SK-N-SH treated with all-trans-retinoic acid at 6 μM for 48 hours (cell line): Measurements from ENCODE around the gene STIMATE.

Experiments
- ARNTL ChIP-seq: fragments of 450-650 bp; formaldehyde crosslinking; IDR thresholded peaks from 2 replicates; pipeline ENCODE4 v1.5.0; 2020; ENCODE audit warnings: low read depth, mild to moderate bottlenecking, moderate library complexity, borderline replicate concordance
- CSRNP3 ChIP-seq: fragments of 250-450 bp; sonication (Bioruptor Pico); IDR thresholded peaks from 2 replicates; pipeline ENCODE4 v1.5.1; 2021; ENCODE audit warnings: mild to moderate bottlenecking, moderate library complexity
- ESRRG ChIP-seq: fragments of 250-450 bp; sonication (Bioruptor Pico); IDR thresholded peaks from 2 replicates; pipeline ENCODE4 v1.6.1; 2021; ENCODE audit warnings: mild to moderate bottlenecking
- ISL1 ChIP-seq: fragments of 250-450 bp; sonication (Bioruptor Pico); IDR thresholded peaks from 2 replicates; pipeline ENCODE4 v2.1.2; 2022; ENCODE audit warnings: mild to moderate bottlenecking, moderate library complexity
- RARB ChIP-seq: fragments of 250-450 bp; sonication (Bioruptor Pico); IDR thresholded peaks from 2 replicates; pipeline ENCODE4 v1.8.0; 2021; ENCODE audit warnings: mild to moderate bottlenecking, moderate library complexity
- TOX ChIP-seq: fragments of 250-450 bp; sonication (Bioruptor Pico); IDR thresholded peaks from 2 replicates; pipeline ENCODE4 v1.8.0; 2021; ENCODE audit warnings: mild to moderate bottlenecking, moderate library complexity, borderline replicate concordance
- ZNF565 ChIP-seq: fragments of 450-650 bp; formaldehyde crosslinking; conservative IDR thresholded peaks from 2 replicates; pipeline ENCODE4 v1.5.0; 2020; ENCODE audit warnings: low read depth, mild to moderate bottlenecking, moderate library complexity
- TF ChIP-seq, protein P1 (sequence below): fragments of 250-450 bp; sonication (Bioruptor Pico); IDR thresholded peaks from 2 replicates; pipeline ENCODE4 v1.8.0; 2020; ENCODE audit warnings: mild to moderate bottlenecking, moderate library complexity, borderline replicate concordance

GRCh38 chr3:52926554-52926953 is 29.2 kb upstream of the STIMATE start:
- no peak for TF ChIP-seq TOX (CRISPR knock-in tag)
- no peak for TF ChIP-seq ARNTL
- no peak for TF ChIP-seq RARB
- TF ChIP-seq ZNF565 = no peak
- no peak for TF ChIP-seq CSRNP3 (CRISPR knock-in tag)
- no peak for TF ChIP-seq ESRRG (CRISPR knock-in tag)
- no peak for TF ChIP-seq ISL1 (CRISPR knock-in tag)
- TF ChIP-seq, protein P1, sequence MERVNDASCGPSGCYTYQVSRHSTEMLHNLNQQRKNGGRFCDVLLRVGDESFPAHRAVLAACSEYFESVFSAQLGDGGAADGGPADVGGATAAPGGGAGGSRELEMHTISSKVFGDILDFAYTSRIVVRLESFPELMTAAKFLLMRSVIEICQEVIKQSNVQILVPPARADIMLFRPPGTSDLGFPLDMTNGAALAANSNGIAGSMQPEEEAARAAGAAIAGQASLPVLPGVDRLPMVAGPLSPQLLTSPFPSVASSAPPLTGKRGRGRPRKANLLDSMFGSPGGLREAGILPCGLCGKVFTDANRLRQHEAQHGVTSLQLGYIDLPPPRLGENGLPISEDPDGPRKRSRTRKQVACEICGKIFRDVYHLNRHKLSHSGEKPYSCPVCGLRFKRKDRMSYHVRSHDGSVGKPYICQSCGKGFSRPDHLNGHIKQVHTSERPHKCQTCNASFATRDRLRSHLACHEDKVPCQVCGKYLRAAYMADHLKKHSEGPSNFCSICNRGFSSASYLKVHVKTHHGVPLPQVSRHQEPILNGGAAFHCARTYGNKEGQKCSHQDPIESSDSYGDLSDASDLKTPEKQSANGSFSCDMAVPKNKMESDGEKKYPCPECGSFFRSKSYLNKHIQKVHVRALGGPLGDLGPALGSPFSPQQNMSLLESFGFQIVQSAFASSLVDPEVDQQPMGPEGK (CRISPR knock-in tag) = no peak
